ENCODE data around the gene KCTD19.

KCTD19 gene

DNA sequence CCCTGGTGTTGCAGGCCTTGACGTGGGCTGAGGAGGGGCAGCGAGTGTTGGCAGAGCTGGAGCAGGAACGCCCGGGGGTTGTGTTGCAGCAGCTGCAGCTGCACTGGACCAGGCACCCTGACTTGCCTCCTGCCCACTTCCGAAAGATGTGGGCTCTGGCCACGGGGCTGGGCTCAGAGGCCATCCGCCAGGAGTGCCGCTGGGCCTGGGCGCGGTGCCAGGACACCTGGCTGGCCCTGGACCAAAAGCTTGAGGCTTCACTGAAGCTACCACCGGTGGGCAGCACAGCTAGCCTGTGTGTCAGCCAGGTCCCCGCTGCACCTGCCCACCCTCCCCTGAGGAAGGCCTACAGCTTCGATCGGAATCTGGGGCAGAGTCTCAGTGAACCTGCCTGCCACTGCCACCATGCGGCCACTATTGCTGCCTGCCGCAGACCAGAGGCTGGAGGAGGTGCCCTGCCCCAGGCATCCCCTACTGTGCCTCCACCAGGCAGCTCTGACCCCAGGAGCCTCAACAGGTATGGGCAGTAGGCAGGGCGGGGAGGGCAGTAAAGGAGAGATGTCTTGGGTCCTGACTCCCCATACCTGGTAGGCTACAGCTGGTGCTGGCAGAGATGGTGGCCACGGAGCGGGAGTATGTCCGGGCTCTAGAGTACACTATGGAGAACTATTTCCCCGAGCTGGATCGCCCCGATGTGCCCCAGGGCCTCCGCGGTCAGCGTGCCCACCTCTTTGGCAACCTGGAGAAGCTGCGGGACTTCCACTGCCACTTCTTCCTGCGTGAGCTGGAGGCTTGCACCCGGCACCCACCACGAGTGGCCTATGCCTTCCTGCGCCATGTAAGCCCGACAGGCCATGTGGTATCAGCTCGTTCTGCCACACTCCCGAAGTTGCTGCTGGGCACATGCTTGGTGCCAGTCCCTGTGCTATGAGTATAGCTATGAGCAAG lies 41.6 kb downstream of the KCTD19 start:
- TF ChIP-seq TAF1 (IDR thresholded peaks at IDR 0.05; ENCODE audit: low read depth), result no peak
- peak; percentile 99 for TF ChIP-seq NFIC (IDR thresholded peaks at IDR 0.05)
- no peak for TF ChIP-seq FOXM1 (IDR thresholded peaks at IDR 0.05; ENCODE audit: borderline replicate concordance, low read depth)
- peak; percentile 82 for TF ChIP-seq RAD21 (IDR thresholded peaks at IDR 0.05; ENCODE audit: low read depth)
- TF ChIP-seq CEBPB (IDR thresholded peaks at IDR 0.05), result peak; percentile 47; the same call in 1 of the 2 replicates
- TF ChIP-seq EP300 (IDR thresholded peaks at IDR 0.05; ENCODE audit: borderline replicate concordance), result peak; percentile 90
- TF ChIP-seq, protein P1, sequence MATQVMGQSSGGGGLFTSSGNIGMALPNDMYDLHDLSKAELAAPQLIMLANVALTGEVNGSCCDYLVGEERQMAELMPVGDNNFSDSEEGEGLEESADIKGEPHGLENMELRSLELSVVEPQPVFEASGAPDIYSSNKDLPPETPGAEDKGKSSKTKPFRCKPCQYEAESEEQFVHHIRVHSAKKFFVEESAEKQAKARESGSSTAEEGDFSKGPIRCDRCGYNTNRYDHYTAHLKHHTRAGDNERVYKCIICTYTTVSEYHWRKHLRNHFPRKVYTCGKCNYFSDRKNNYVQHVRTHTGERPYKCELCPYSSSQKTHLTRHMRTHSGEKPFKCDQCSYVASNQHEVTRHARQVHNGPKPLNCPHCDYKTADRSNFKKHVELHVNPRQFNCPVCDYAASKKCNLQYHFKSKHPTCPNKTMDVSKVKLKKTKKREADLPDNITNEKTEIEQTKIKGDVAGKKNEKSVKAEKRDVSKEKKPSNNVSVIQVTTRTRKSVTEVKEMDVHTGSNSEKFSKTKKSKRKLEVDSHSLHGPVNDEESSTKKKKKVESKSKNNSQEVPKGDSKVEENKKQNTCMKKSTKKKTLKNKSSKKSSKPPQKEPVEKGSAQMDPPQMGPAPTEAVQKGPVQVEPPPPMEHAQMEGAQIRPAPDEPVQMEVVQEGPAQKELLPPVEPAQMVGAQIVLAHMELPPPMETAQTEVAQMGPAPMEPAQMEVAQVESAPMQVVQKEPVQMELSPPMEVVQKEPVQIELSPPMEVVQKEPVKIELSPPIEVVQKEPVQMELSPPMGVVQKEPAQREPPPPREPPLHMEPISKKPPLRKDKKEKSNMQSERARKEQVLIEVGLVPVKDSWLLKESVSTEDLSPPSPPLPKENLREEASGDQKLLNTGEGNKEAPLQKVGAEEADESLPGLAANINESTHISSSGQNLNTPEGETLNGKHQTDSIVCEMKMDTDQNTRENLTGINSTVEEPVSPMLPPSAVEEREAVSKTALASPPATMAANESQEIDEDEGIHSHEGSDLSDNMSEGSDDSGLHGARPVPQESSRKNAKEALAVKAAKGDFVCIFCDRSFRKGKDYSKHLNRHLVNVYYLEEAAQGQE (IDR thresholded peaks at IDR 0.05; ENCODE audit: low read depth), result no peak
- no peak for TF ChIP-seq CREB1 (IDR thresholded peaks at IDR 0.05; ENCODE audit: low read depth)
- no peak for TF ChIP-seq EGR1 (IDR thresholded peaks at IDR 0.05)
- peak; percentile 99 for TF ChIP-seq TCF12 (IDR thresholded peaks at IDR 0.05; ENCODE audit: low read depth)
- TF ChIP-seq, protein P2, sequence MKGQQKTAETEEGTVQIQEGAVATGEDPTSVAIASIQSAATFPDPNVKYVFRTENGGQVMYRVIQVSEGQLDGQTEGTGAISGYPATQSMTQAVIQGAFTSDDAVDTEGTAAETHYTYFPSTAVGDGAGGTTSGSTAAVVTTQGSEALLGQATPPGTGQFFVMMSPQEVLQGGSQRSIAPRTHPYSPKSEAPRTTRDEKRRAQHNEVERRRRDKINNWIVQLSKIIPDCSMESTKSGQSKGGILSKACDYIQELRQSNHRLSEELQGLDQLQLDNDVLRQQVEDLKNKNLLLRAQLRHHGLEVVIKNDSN (IDR thresholded peaks at IDR 0.05), result peak; percentile 30; the same call in 1 of the 2 replicates
- TF ChIP-seq, protein P3, sequence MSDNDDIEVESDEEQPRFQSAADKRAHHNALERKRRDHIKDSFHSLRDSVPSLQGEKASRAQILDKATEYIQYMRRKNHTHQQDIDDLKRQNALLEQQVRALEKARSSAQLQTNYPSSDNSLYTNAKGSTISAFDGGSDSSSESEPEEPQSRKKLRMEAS (IDR thresholded peaks at IDR 0.05), result peak; percentile 75
- peak; percentile 68 for TF ChIP-seq TEAD4 (IDR thresholded peaks at IDR 0.05)
- TF ChIP-seq YY1 (IDR thresholded peaks at IDR 0.05; ENCODE audit: low read depth), result peak; percentile 59; the same call in 1 of the 2 replicates
- TF ChIP-seq ZBTB7A (IDR thresholded peaks at IDR 0.05; ENCODE audit: low read depth), result peak; percentile 89

DNA sequence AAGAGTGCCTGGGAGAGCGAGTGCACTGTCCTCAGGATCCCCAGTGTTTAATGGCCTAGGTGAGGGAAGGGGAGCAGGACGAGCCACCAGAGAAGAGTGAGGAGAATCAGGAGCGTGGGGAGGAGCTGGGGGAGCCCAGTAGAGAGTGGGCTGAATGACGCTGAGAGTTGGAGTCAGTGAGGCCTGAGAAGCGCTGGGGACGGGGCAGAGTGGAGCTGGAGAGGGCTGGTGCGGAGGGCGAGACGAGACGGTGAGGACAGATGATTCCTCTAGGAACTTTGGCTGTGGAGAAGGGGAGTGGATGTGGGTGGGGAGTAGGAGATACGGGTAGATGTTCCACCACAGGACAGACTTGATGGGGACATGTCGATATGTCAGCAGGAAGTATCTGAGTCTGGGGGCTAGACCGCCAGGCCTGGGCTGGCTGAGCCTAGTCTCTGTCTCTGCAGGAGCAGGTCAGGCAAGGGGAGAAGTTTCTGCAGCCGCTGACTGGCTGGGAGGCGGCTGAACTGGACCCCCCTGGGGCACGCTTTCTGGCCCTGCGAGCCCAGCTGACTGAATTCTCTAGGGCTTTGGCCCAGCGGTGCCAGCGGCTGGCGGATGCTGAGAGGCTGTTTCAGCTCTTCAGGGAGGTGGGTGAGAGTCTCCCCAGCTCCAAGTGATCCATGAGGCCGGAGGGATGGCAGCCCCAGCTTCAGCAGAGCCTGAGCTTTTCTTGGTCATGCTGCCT lies 42.5 kb downstream of the KCTD19 start:
- TF ChIP-seq FOXM1 (IDR thresholded peaks at IDR 0.05; ENCODE audit: borderline replicate concordance, low read depth), result no peak
- no peak for TF ChIP-seq EP300 (IDR thresholded peaks at IDR 0.05; ENCODE audit: borderline replicate concordance)
- TF ChIP-seq, protein P3 (IDR thresholded peaks at IDR 0.05), result no peak
- no peak for TF ChIP-seq TCF12 (IDR thresholded peaks at IDR 0.05; ENCODE audit: low read depth)
- TF ChIP-seq EGR1 (IDR thresholded peaks at IDR 0.05), result no peak
- TF ChIP-seq, protein P1 (IDR thresholded peaks at IDR 0.05; ENCODE audit: low read depth), result no peak
- TF ChIP-seq CEBPB (IDR thresholded peaks at IDR 0.05), result no peak
- TF ChIP-seq, protein P2 (IDR thresholded peaks at IDR 0.05), result no peak

DNA sequence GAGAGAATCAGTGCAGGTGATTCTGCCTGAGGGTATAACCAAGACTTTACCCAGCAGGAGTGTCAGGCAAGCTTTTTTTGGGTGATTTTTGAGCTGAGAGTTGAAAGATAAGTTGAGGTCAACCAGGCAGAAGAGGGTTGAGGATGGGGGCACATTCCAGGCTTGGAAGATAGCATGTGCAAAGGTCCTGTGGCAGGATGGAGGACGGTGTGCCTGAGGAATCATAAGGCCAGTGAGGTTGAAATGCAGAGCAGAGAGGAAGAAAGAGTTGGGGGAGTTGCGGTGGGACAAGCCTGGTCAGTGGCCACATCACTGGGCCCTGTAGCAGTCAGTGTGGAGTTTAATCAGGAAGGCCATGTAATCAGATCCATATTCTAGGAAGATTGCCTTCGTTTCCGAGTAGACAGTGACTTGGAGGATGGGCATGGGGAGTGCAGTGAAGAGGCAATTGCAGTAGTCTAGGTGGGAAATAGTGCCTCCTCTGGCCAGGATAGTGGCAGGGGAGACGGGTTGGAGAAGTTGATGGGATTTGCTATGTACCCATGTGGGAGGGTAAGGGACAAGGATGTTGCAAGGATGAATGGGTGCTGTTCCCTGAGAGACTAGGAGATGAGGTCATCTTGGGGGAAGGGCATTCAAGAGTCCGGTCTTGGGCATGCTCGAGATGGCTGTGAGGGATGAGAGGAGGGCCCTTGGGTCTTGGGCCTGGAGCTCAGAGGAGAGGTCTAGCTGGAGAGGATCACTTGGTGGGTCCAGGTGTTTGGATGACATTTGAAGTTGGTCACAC lies 43.3 kb downstream of the KCTD19 start:
- TF ChIP-seq YY1 (IDR thresholded peaks at IDR 0.05; ENCODE audit: low read depth) (no peak), EGR1 (IDR thresholded peaks at IDR 0.05) (no peak), RAD21 (IDR thresholded peaks at IDR 0.05; ENCODE audit: low read depth) (no peak), CEBPB (IDR thresholded peaks at IDR 0.05) (no peak), FOXM1 (IDR thresholded peaks at IDR 0.05; ENCODE audit: borderline replicate concordance, low read depth) (no peak), CREB1 (IDR thresholded peaks at IDR 0.05; ENCODE audit: low read depth) (no peak), NFIC (IDR thresholded peaks at IDR 0.05) (no peak), TAF1 (IDR thresholded peaks at IDR 0.05; ENCODE audit: low read depth) (no peak), EP300 (IDR thresholded peaks at IDR 0.05; ENCODE audit: borderline replicate concordance) (no peak)
- TF ChIP-seq, protein P1 (IDR thresholded peaks at IDR 0.05; ENCODE audit: low read depth), result no peak
- TF ChIP-seq, protein P3 (IDR thresholded peaks at IDR 0.05), result no peak

Data from Ishikawa (cell line).